Thyroid gland (tissue), 4 donors: ENCODE data around the gene DHX16. TPM values are rescaled to one million over a fixed set of nuclear protein-coding genes. Genes with fewer than 3 reads are reported as not detected.
A peak's percentile ranks its signal among the peaks of the same experiment; 100 is the strongest.

ENCODE experiments used
- DNase-seq, 2 donors: peaks; one replicate each; pipeline ENCODE4 v3.0.0-alpha.2; 2019
- H3K27ac ChIP-seq, 3 donors: fragments of 200-600 bp; sonication (generic); 1 replicate in 2 of 3; 2 replicates in 1 of 3; pipeline ENCODE4 v1.5.1; 2016 to 2019; ENCODE audit warnings: mild to moderate bottlenecking in 1 of 3, moderate library complexity in 1 of 3
- H3K27me3 ChIP-seq: fragments of 200-600 bp; sonication (generic); one replicate; pipeline ENCODE4 v1.5.1; 2019
- H3K36me3 ChIP-seq, 2 donors: fragments of 200-600 bp; sonication (generic); one replicate each; pipeline ENCODE4 v1.5.1; 2016 to 2019
- H3K4me1 ChIP-seq, 2 donors: fragments of 200-600 bp; sonication (generic); one replicate each; pipeline ENCODE4 v1.5.1; 2017 to 2019
- H3K4me3 ChIP-seq, 3 donors: fragments of 200-600 bp; sonication (generic); replicated peaks in 1 of 3; 1 replicate in 2 of 3; 2 replicates in 1 of 3; pipeline ENCODE4 v1.5.1; 2016; ENCODE audit warnings: mild to moderate bottlenecking in 1 of 3
- H3K9me3 ChIP-seq: fragments of 200-600 bp; sonication (generic); one replicate; pipeline ENCODE4 v1.5.1; 2017
- CTCF ChIP-seq, 6 experiments: fragments of 200-600 bp in 3 of 6; fragments of 450-650 bp in 3 of 6; sonication (generic) in 3 of 6; IDR thresholded peaks; one replicate each; pipeline ENCODE4 v1.5.1; 2016 to 2019; ENCODE audit warnings: antibody characterized with exemption in 6 of 6, mild to moderate bottlenecking in 2 of 6, inconsistent platforms in 1 of 6, moderate library complexity in 1 of 6
- POLR2A ChIP-seq, 2 donors: fragments of 450-650 bp; IDR thresholded peaks; one replicate each; pipeline ENCODE4 v1.6.1; 2017; ENCODE audit warnings: antibody characterized with exemption in 2 of 2, mild to moderate bottlenecking in 2 of 2, moderate library complexity in 1 of 2
- WGBS, 2 donors: methylation state at CpG; one replicate each; pipeline ENCODE4 v1.1.5; 2017; 5-methylcytosine and 5-hydroxymethylcytosine counted together
- intact Hi-C: fragments of 100-400 bp; cut with DNase I; formaldehyde crosslinking; loops from one replicate; pipeline ENCODE4 v1.15.1; 2023
- total RNA-seq, 4 donors: library from RNA; depleted of rRNA; stranded (reverse); fragments of >200 nt; gene quantifications; one replicate each; pipeline ENCODE4 v1.2.3, GENCODE V29; 2016

DHX16 gene
- total RNA-seq, 4 donors from 2014 or later, result 25.6 to 38.8 (median 28.2) TPM

GRCh38 chr6:30647242-30648116 lies 25.3 kb downstream of the DHX16 start:
- Histone ChIP-seq H3K4me3 (peak overlapping the region; percentile 67 to 83 (median 72)), H3K36me3 (peaks cover 14 to 18% of the 10 kb centered on the region in 2 donors), H3K9me3 (no peaks in the 10 kb centered on the region), H3K4me1 (peaks cover 6 to 18% of the 10 kb centered on the region in 2 donors), H3K27me3 (no peaks in the 10 kb centered on the region), H3K27ac (peak overlapping the region; percentile 84 to 95 (median 92))
- intact Hi-C loops, result no loop called here
- TF ChIP-seq CTCF (IDR thresholded peaks at IDR 0.05) (no peak), POLR2A (IDR thresholded peaks at IDR 0.05) (peak in 1 of 2 donors; percentile 75)
- peak; percentile 81 for DNase-seq
- WGBS, 2 donors, result 0 to 1% methylated on average over 12 to 33 of the region's 78 CpGs

GRCh38 chr6:30646450-30647241 lies 26.2 kb downstream of the DHX16 start, which contains the start of gene C6orf136:
C6orf136 (plus strand) TSS chr6:30647133; CDS start chr6:30647232, 99 bp downstream.
- peak within 1 kb of the TSS; percentile 67 to 83 (median 72) for H3K4me3 ChIP-seq
- no peaks in the 10 kb centered on the region for H3K27me3 ChIP-seq
- TF ChIP-seq CTCF (IDR thresholded peaks at IDR 0.05) (no peak), POLR2A (IDR thresholded peaks at IDR 0.05) (no peak)
- peaks cover 6 to 18% of the 10 kb centered on the region in 2 donors for H3K4me1 ChIP-seq
- peak within 1 kb of the TSS; percentile 84 to 95 (median 92) for H3K27ac ChIP-seq
- intact Hi-C loops, result no loop called here
- H3K36me3 ChIP-seq, result peaks cover 6 to 10% of the 10 kb centered on the region in 2 donors
- WGBS, 2 donors, result 7 to 23% methylated on average over 15 to 28 of the region's 37 CpGs
- H3K9me3 ChIP-seq, result no peaks in the 10 kb centered on the region
- DNase-seq, result peak; percentile 94 to 95

- 47 to 66% methylated on average over 1 of the region's 1 CpG for WGBS, 2 donors
- H3K4me3 ChIP-seq, result no peak overlapping the region
- no peak overlapping the region for H3K27ac ChIP-seq
- H3K27me3 ChIP-seq, result no peaks in the 10 kb centered on the region
- no peak for DNase-seq
- no peak for TF ChIP-seq CTCF (IDR thresholded peaks at IDR 0.05)
- TF ChIP-seq POLR2A (IDR thresholded peaks at IDR 0.05), result no peak
- peaks cover 0 to 4% of the 10 kb centered on the region in 2 donors for H3K36me3 ChIP-seq
- H3K9me3 ChIP-seq, result no peaks in the 10 kb centered on the region
- peaks cover 6 to 18% of the 10 kb centered on the region in 2 donors for H3K4me1 ChIP-seq
- intact Hi-C loops, result no loop called here
Measured at GRCh38 chr6:30645989-30646388, 26.8 kb downstream of the DHX16 start.

- 83 to 93% methylated on average over 5 of the region's 5 CpGs for WGBS, 2 donors
- Histone ChIP-seq H3K27me3 (no peaks in the 10 kb centered on the region), H3K27ac (no peak overlapping the region), H3K36me3 (no peaks in the 10 kb centered on the region), H3K4me1 (peaks cover 6 to 18% of the 10 kb centered on the region in 2 donors), H3K9me3 (no peaks in the 10 kb centered on the region), H3K4me3 (no peak overlapping the region)
- DNase-seq, result no peak
- TF ChIP-seq POLR2A (IDR thresholded peaks at IDR 0.05) (no peak), CTCF (IDR thresholded peaks at IDR 0.05) (no peak)
- intact Hi-C loops, result no loop called here
Measured at GRCh38 chr6:30644769-30645168, 28.0 kb downstream of the DHX16 start.
